ENCODE data around the gene DACT1. TPM values are rescaled to one million over a fixed set of nuclear protein-coding genes. Genes with fewer than 3 reads are reported as not detected.

Gene DACT1
- total and polyA plus RNA-seq, 2 of the 13 experiments (the other 11 are each of a cell fraction or from before 2014, with no cell fraction given) = 0.01 TPM; not detected in 1

DNA sequence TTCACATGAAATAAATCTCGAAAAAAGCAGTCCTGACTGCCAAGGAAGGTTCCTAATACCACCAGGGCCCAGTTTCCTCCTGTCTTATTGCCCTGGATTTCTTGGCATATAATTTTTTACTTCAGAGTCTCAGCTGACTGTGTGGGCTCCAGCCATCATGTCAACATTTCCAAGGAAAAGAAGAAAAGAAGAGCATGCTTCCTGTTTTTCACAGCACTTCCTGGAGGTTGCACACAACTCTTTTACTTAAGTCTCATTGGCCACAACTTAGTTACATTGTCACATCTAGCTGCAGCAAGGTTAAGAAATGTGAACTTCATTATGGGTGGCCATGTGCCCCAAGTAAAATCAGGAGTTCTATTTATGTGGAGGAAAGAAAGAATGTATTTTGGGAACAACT is 24.3 kb downstream of the DACT1 start:
- Histone ChIP-seq H3K4me3 (replicated peaks in 1 of 3; ENCODE audit: insufficient read depth in 1 of 3, low read depth in 2 of 3, low read length in 3 of 3) (no peak overlapping the region), H3K27me3 (ENCODE audit: control insufficient read depth in 1 of 2, insufficient read depth in 2 of 2, low read length in 2 of 2) (no peaks in the 10 kb centered on the region), H3K79me2 (ENCODE audit: insufficient read depth, low read length) (no peaks in the 10 kb centered on the region), H3K36me3 (replicated peaks in 1 of 2; ENCODE audit: control insufficient read depth in 1 of 2, insufficient read depth in 2 of 2, low read length in 2 of 2) (no peaks in the 10 kb centered on the region), H3K4me1 (ENCODE audit: insufficient read depth, low read length) (no peaks in the 10 kb centered on the region), H3K4me2 (ENCODE audit: low read depth, low read length) (no peak overlapping the region), H2AFZ (ENCODE audit: low read length) (no peak overlapping the region), H4K20me1 (ENCODE audit: insufficient read depth, low read length) (no peaks in the 10 kb centered on the region), H3K9me3 (ENCODE audit: low read length) (no peaks in the 10 kb centered on the region), H3K9ac (ENCODE audit: insufficient read depth, low read depth, low read length) (no peak overlapping the region), H3K27ac (ENCODE audit: extremely low read length, insufficient read depth, low read length) (no peak overlapping the region)
- DNase-seq (ENCODE audit: low spot score) (no peak), FAIRE-seq (no peak), ATAC-seq (no peak)
- in situ Hi-C loops (cut with HindIII; ENCODE audit: extremely low pct_ligation_motif_present, low pct_unique_long_range_greater_than_20kb) (no loop called here), intact Hi-C loops (cut with micrococcal nuclease; ENCODE audit: unreplicated experiment) (no loop called here)
- ChIA-PET CTCF (ENCODE audit: low intra/inter-chr PET ratio, low total read pairs) (no interaction called here), POLR2A (no interaction called here)
- WGBS (ENCODE audit: low lambda C conversion rate) = 0% methylated on average over 1 of the region's 1 CpG
- no TSS peak for BruUV-seq (replicated peaks)
- TF ChIP-seq HNF4G (IDR thresholded peaks at IDR 0.05; ENCODE audit: borderline replicate concordance, low read depth, low read length) = no peak
- no peak for TF ChIP-seq HNF4G (CRISPR knock-in tag; IDR thresholded peaks at IDR 0.05; ENCODE audit: borderline replicate concordance, low read depth)
- TF ChIP-seq, protein P1, sequence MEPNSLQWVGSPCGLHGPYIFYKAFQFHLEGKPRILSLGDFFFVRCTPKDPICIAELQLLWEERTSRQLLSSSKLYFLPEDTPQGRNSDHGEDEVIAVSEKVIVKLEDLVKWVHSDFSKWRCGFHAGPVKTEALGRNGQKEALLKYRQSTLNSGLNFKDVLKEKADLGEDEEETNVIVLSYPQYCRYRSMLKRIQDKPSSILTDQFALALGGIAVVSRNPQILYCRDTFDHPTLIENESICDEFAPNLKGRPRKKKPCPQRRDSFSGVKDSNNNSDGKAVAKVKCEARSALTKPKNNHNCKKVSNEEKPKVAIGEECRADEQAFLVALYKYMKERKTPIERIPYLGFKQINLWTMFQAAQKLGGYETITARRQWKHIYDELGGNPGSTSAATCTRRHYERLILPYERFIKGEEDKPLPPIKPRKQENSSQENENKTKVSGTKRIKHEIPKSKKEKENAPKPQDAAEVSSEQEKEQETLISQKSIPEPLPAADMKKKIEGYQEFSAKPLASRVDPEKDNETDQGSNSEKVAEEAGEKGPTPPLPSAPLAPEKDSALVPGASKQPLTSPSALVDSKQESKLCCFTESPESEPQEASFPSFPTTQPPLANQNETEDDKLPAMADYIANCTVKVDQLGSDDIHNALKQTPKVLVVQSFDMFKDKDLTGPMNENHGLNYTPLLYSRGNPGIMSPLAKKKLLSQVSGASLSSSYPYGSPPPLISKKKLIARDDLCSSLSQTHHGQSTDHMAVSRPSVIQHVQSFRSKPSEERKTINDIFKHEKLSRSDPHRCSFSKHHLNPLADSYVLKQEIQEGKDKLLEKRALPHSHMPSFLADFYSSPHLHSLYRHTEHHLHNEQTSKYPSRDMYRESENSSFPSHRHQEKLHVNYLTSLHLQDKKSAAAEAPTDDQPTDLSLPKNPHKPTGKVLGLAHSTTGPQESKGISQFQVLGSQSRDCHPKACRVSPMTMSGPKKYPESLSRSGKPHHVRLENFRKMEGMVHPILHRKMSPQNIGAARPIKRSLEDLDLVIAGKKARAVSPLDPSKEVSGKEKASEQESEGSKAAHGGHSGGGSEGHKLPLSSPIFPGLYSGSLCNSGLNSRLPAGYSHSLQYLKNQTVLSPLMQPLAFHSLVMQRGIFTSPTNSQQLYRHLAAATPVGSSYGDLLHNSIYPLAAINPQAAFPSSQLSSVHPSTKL (CRISPR knock-in tag; IDR thresholded peaks at IDR 0.05) = no peak
- TF ChIP-seq ZNF644 (CRISPR knock-in tag; IDR thresholded peaks at IDR 0.05; ENCODE audit: low read depth) = no peak

DNA sequence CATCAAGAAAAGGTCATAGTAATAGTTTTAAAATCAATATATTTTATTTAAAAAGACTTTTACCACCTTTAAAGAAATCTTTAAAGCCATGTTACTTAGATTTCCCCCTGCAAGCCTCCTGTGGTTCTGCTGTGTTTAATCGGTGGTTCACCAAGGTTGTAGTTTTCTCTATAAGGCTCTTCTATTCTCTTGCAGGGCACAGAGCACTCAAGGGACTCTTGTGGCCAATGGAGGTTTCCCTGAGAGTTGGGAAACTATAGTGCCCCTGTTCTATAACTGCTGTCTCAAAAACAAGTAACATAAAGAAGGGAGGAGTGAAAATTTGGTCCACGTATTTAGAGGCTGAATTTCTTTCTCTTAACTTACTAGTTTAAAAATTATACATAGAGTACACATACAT is 25.0 kb downstream of the DACT1 start:
- Histone ChIP-seq H3K36me3 (replicated peaks in 1 of 2; ENCODE audit: control insufficient read depth in 1 of 2, insufficient read depth in 2 of 2, low read length in 2 of 2) (no peaks in the 10 kb centered on the region), H3K9ac (ENCODE audit: insufficient read depth, low read depth, low read length) (no peak overlapping the region), H3K4me2 (ENCODE audit: low read depth, low read length) (no peak overlapping the region), H3K9me3 (ENCODE audit: low read length) (no peaks in the 10 kb centered on the region), H4K20me1 (ENCODE audit: insufficient read depth, low read length) (no peaks in the 10 kb centered on the region), H3K27ac (ENCODE audit: extremely low read length, insufficient read depth, low read length) (no peak overlapping the region), H3K79me2 (ENCODE audit: insufficient read depth, low read length) (no peaks in the 10 kb centered on the region), H3K4me3 (replicated peaks in 1 of 3; ENCODE audit: insufficient read depth in 1 of 3, low read depth in 2 of 3, low read length in 3 of 3) (no peak overlapping the region), H2AFZ (ENCODE audit: low read length) (no peak overlapping the region), H3K4me1 (ENCODE audit: insufficient read depth, low read length) (no peaks in the 10 kb centered on the region), H3K27me3 (ENCODE audit: control insufficient read depth in 1 of 2, insufficient read depth in 2 of 2, low read length in 2 of 2) (no peaks in the 10 kb centered on the region)
- 0% methylated on average over 2 of the region's 2 CpGs for WGBS (ENCODE audit: low lambda C conversion rate)
- ATAC-seq (no peak), DNase-seq (ENCODE audit: low spot score) (no peak), FAIRE-seq (no peak)
- ChIA-PET POLR2A (no interaction called here), CTCF (ENCODE audit: low intra/inter-chr PET ratio, low total read pairs) (no interaction called here)
- BruUV-seq (replicated peaks) = no TSS peak
- in situ Hi-C loops (cut with HindIII; ENCODE audit: extremely low pct_ligation_motif_present, low pct_unique_long_range_greater_than_20kb) = no loop called here
- intact Hi-C loops (cut with micrococcal nuclease; ENCODE audit: unreplicated experiment) = no loop called here
- no peak for TF ChIP-seq ZNF552 (CRISPR knock-in tag; IDR thresholded peaks at IDR 0.05; ENCODE audit: borderline replicate concordance)
- TF ChIP-seq IKZF4 (CRISPR knock-in tag; IDR thresholded peaks at IDR 0.05; ENCODE audit: borderline replicate concordance, low read depth, not compliant biosample characterization) = no peak
- TF ChIP-seq ZNF768 (CRISPR knock-in tag; IDR thresholded peaks at IDR 0.05) = no peak
- TF ChIP-seq ZNF329 (CRISPR knock-in tag; IDR thresholded peaks at IDR 0.05; ENCODE audit: low read depth) = no peak
- no peak for TF ChIP-seq PRMT3 (CRISPR knock-in tag; IDR thresholded peaks at IDR 0.05; ENCODE audit: borderline replicate concordance, low read depth)
- no peak for TF ChIP-seq CBX2 (IDR thresholded peaks at IDR 0.05; ENCODE audit: low read depth, low read length)
- TF ChIP-seq CBX2 (CRISPR knock-in tag; IDR thresholded peaks at IDR 0.05; ENCODE audit: low read depth) = no peak
- TF ChIP-seq RFXAP (CRISPR knock-in tag; IDR thresholded peaks at IDR 0.05; ENCODE audit: borderline replicate concordance) = no peak
- no peak for TF ChIP-seq GPN1 (CRISPR knock-in tag; IDR thresholded peaks at IDR 0.05; ENCODE audit: borderline replicate concordance)
- no peak for TF ChIP-seq KDM2A (CRISPR knock-in tag; IDR thresholded peaks at IDR 0.05; ENCODE audit: borderline replicate concordance, low read depth)

Measured in HepG2 (cell line).